GM12878 (cell line): ENCODE data around the gene POR. TPM values are rescaled to one million over a fixed set of nuclear protein-coding genes. Genes with fewer than 3 reads are reported as not detected.

Source experiments
- BCLAF1 ChIP-seq: fragments of 450-650 bp; IDR thresholded peaks from 2 replicates; pipeline ENCODE4 v1.6.1; 2017; ENCODE audit warnings: antibody characterized with exemption, mild to moderate bottlenecking, moderate library complexity
- CBX5 ChIP-seq: sonication (generic); IDR thresholded peaks from 2 replicates; pipeline ENCODE4 v1.6.1; 2016; ENCODE audit warnings: low read depth, moderate library complexity, mild to moderate bottlenecking, inconsistent platforms
- E2F4 ChIP-seq: IDR thresholded peaks from 2 replicates; pipeline ENCODE4 v1.6.1; 2012; ENCODE audit warnings: low read depth, low read length, improper control_type of control experiment
- FOS ChIP-seq: IDR thresholded peaks from 3 replicates; pipeline ENCODE4 v1.6.1; 2011; ENCODE audit warnings: borderline replicate concordance; ENCODE audit not compliant: insufficient read length; ENCODE audit errors: extremely low read depth
- HDAC2 ChIP-seq: fragments of 200-600 bp; sonication (generic); IDR thresholded peaks from 2 replicates; pipeline ENCODE4 v1.6.1; 2017
- HDAC6 ChIP-seq: fragments of 200-600 bp; sonication (generic); IDR thresholded peaks from one replicate; pipeline ENCODE4 v1.8.0; 2017; ENCODE audit warnings: antibody characterized with exemption; ENCODE audit not compliant: unreplicated experiment
- JUNB ChIP-seq: IDR thresholded peaks from 2 replicates; pipeline ENCODE4 v1.6.1; 2016; ENCODE audit warnings: antibody characterized with exemption, mild to moderate bottlenecking
- JUND ChIP-seq: IDR thresholded peaks from 2 replicates; pipeline ENCODE4 v1.6.1; 2012; ENCODE audit warnings: low read depth, mild to moderate bottlenecking, low read length, improper control_type of control experiment, moderate library complexity
- NFYA ChIP-seq: IDR thresholded peaks from 2 replicates; pipeline ENCODE4 v1.6.1; 2011; ENCODE audit warnings: low read depth, mild to moderate bottlenecking, low read length, improper control_type of control experiment, borderline replicate concordance
- NR2C2 ChIP-seq: IDR thresholded peaks from 2 replicates; pipeline ENCODE4 v1.6.1; 2011; ENCODE audit warnings: borderline replicate concordance, low read depth; ENCODE audit not compliant: control insufficient read depth, insufficient read length
- NR2F1 ChIP-seq: fragments of 450-650 bp; conservative IDR thresholded peaks from 2 replicates; pipeline ENCODE4 v1.6.1; 2017; ENCODE audit warnings: mild to moderate bottlenecking
- POU2F2 ChIP-seq: IDR thresholded peaks from 3 replicates; pipeline ENCODE4 v1.6.1; 2011; ENCODE audit warnings: low read depth, mild to moderate bottlenecking, low read length, borderline replicate concordance
- RB1 ChIP-seq: fragments of 450-650 bp; formaldehyde crosslinking; IDR thresholded peaks from 2 replicates; pipeline ENCODE4 v1.6.1; 2017; ENCODE audit warnings: mild to moderate bottlenecking, borderline replicate concordance
- RELB ChIP-seq: fragments of 450-650 bp; IDR thresholded peaks from 2 replicates; pipeline ENCODE4 v1.6.1; 2017; ENCODE audit warnings: low read depth, mild to moderate bottlenecking, moderate library complexity
- RUNX3 ChIP-seq: IDR thresholded peaks from 2 replicates; pipeline ENCODE4 v1.6.1; 2012; ENCODE audit warnings: low read length, inconsistent platforms
- SPI1 ChIP-seq: IDR thresholded peaks from 2 replicates; pipeline ENCODE4 v1.6.1; 2011; ENCODE audit warnings: low read depth, mild to moderate bottlenecking, low read length, moderate library complexity, borderline replicate concordance; ENCODE audit not compliant: insufficient read depth
- TAF1 ChIP-seq: IDR thresholded peaks from 2 replicates; pipeline ENCODE4 v1.6.1; 2011; ENCODE audit warnings: mild to moderate bottlenecking, low read depth, low read length, borderline replicate concordance
- TCF7 ChIP-seq: IDR thresholded peaks from 2 replicates; pipeline ENCODE4 v1.6.1; 2014; ENCODE audit warnings: antibody characterized with exemption, borderline replicate concordance
- ZNF207 ChIP-seq: fragments of 450-650 bp; IDR thresholded peaks from 2 replicates; pipeline ENCODE4 v1.6.1; 2014; ENCODE audit warnings: antibody characterized with exemption, mild to moderate bottlenecking, borderline replicate concordance
- ZSCAN29 ChIP-seq: fragments of 450-650 bp; IDR thresholded peaks from 2 replicates; pipeline ENCODE4 v1.6.1; 2017; ENCODE audit warnings: mild to moderate bottlenecking, moderate library complexity
- polyA plus RNA-seq, 11 experiments: library from polyadenylated mRNA; depleted of rRNA in 4 of 11; unstranded in 6 of 11; stranded (reverse) in 5 of 11; fragments of >200 nt; fragmentation: Nextera tagmentation in 4 of 11; fragmentation: Illumina TruSeq in 1 of 11; extraction: Ambion mirVana in 4 of 11; extraction: Trizol in 1 of 11; gene quantifications; 1 replicate in 1 of 11; 2 replicates in 10 of 11; pipeline versions ENCODE4 v1.2.1 to v1.2.3, GENCODE V29; 2011 to 2016; ENCODE audit warnings: inconsistent platforms in 2 of 11, missing spikeins in 2 of 11, low read depth in 1 of 11
- total RNA-seq, 4 experiments: library from RNA; depleted of rRNA in 3 of 4; stranded (reverse); fragments of >200 nt in 3 of 4; fragmentation: Illumina TruSeq in 1 of 4; extraction: Trizol in 1 of 4; gene quantifications; 2 replicates each; pipeline versions ENCODE4 v1.2.1 to v1.2.3, GENCODE V29; 2013 to 2021
- TF ChIP-seq, protein P1 (sequence below): IDR thresholded peaks from 2 replicates; pipeline ENCODE4 v1.6.1; 2012; ENCODE audit warnings: low read depth, low read length, improper control_type of control experiment

POR gene
- total and polyA plus RNA-seq, 10 of the 15 experiments (the other 5 are each of a cell fraction or from before 2014, with no cell fraction given) = 2.2 to 75.8 (median 35.9) TPM

GRCh38 chr7:75928568-75928914 is 13.6 kb downstream of the POR start (continued):
- no peak; the same call in 2 of the 3 replicates for TF ChIP-seq POU2F2
- TF ChIP-seq E2F4 = no peak
- TF ChIP-seq NFYA = no peak
- TF ChIP-seq RB1 = no peak
- peak; percentile 91 for TF ChIP-seq RUNX3
- TF ChIP-seq NR2C2 = no peak
- TF ChIP-seq ZSCAN29 = no peak
- peak; percentile 77 for TF ChIP-seq NR2F1
- peak; percentile 98 for TF ChIP-seq TCF7
- no peak for TF ChIP-seq JUNB
- no peak for TF ChIP-seq HDAC2
- no peak for TF ChIP-seq RELB
- no peak for TF ChIP-seq BCLAF1
- peak; percentile 47; the same call in 1 of the 2 replicates for TF ChIP-seq TAF1
- no peak for TF ChIP-seq HDAC6
- TF ChIP-seq CBX5 = no peak
- TF ChIP-seq ZNF207 = no peak
- TF ChIP-seq FOS = no peak
- TF ChIP-seq SPI1 = 0 out of 2 replicates have a peak, but pooled peaks have one; percentile 7
- TF ChIP-seq, protein P1, sequence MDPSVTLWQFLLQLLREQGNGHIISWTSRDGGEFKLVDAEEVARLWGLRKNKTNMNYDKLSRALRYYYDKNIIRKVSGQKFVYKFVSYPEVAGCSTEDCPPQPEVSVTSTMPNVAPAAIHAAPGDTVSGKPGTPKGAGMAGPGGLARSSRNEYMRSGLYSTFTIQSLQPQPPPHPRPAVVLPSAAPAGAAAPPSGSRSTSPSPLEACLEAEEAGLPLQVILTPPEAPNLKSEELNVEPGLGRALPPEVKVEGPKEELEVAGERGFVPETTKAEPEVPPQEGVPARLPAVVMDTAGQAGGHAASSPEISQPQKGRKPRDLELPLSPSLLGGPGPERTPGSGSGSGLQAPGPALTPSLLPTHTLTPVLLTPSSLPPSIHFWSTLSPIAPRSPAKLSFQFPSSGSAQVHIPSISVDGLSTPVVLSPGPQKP = no peak
- TF ChIP-seq JUND = no peak
